IPS DF 4.7 (cell line): ENCODE data around the gene ENC1.

ENCODE experiments used
- DNase-seq: peaks from one replicate; pipeline ENCODE4 v3.0.0-alpha.2; 2013; ENCODE audit warnings: low spot score; ENCODE audit errors: extremely low read depth

The ENC1 gene

DNA sequence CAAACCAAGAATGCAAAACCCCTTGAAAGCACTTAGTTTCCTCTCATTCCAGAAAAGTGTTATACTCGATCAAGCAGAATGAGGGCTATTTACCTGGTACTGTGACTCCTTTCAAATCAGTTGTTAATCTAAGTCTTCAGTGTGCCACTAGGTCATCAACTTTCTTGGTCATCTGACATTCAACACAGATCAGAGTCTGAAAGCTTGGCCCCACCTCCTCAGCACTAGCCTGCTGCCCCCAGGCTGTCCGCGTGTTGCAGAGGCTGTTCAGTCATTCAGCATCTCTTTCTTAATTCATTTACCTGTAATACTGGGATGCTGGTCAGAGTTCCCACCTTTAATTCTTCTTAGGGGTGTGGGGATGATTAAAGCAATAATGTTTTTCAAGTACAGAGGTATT, 28.5 kb downstream of the ENC1 start:
- DNase-seq: no peak

DNA sequence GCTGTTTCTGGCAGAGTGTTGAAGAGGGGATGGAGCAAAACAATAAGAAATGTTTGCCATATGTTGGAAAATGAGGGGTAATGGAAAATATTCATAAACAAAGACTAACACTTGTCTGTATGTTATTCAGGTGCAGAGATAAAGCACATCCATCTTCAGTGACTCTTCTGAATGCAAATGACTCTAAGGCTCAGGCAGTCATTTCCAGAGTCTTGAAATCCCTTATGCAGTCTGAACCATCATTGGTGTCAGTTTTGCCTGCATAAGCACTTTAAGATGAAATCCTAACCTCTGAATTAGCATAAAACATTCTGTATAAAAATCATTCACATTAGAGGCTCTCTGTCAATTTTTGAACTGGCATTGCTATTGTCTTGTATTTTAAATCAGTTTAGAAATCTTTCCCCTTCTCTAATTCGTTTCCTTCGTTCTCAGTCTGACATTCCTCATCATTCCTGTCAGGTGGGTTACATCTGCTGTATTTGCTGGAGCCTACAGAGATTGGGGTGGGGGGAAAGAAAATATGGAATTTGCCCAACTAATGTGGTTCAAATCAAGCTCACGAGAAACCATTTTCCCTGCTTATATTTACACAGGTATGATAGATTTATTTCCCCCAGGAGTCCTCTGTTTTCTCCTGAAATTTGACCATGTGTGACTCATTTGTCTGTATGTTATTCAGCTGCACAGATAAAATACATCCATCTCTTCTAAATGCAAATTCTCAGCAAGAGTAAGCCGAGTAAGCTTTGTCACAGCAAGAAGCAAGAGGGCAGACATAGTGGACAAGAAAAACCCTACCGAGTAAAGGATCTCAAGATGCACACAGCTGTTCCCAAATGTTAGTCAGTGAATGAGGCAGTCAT, 31.6 kb downstream of the ENC1 start:
- DNase-seq: no peak

DNA sequence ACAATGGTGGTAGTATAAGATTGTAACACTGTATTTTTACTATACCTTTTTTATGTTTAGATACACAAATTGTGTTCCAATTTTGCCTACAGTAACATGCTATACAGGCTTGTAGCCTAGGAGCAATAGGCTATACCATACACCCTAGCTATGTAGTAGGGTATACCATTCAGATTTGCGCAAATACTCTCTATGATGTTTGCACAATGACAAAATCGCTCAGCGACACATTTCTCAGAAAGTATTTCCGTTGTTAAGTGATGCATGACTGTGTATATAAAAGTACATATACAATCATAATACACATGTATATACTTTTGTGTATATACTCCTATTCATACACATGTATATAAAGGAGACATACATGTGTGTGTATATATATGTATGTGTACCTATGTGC, 34.8 kb downstream of the ENC1 start:
- no peak for DNase-seq

DNA sequence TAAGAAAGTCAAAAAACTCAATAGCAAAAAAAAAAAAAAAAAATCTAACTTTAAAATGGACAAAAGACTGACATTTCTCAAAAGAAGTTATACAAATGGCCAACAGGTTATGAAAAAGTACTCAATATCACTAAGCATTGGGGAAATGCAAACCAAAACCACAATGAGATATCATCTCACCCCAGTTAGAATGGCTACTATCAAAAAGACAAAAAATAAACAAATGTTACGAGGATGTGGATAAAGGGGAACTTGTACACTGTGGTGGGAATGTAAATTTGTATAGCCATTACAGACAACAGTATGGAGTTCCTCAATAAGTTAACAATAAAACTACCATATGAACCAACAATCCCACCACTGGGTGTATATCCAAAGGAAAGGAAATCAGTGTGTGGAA, 37.2 kb downstream of the ENC1 start:
- DNase-seq: no peak

DNA sequence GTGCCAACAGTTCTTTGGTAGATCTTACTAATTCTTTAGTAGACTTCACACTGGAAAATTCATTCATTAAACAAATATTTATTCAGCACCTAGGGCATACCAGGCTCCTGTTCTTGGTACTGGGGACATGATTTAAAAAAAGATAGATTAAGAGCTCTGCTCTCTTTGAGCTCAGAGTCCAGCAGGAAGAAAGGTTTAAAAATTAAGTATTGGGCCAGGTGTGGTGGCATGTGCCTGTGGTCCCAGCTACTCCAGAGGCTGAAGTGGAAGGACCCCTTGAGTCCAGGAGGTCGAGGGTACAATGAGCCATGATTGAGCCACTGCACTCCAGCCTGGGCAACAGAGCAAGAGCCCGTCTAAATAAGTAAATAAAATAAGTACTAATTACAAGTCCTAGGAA, 41.4 kb downstream of the ENC1 start:
- DNase-seq: no peak

DNA sequence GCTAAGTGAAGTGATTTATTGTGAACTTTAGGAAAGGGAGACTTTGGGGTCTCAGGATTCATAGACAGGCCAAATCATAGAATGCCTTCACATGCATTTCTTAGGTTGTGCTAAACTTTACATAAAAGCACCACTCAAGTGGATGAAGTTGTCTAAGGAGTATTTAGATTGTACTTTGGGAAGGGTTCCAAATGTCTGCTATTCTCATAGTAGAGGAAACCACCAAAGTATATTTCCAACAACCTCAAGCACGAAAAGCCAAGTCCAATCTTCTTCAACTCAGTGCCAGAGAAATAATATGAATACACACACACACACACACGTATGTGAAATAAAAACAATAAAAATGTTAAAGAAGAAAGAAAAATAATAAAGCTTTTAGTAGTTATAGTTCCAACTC, 41.8 kb downstream of the ENC1 start:
- DNase-seq: no peak

DNA sequence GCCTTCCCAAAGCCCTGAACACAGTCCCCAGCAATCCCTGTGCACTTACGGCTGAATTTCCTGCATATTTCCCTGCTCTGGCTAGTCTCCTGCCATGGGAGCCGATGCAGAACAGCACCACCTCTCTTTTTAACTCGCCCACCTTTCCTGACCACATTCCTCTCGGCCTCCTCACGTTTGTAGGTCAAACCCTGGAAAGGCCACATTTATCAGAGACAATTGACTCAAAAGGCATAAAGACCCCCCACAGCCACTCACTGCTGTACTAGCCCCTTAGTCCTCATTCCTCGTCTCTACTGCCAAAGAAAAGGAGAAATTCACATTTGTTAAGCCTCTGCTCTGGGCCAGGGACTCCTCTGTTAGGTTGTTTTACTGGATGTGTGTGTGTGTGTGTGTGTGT, 43.6 kb downstream of the ENC1 start:
- peak; percentile 56 for DNase-seq

DNA sequence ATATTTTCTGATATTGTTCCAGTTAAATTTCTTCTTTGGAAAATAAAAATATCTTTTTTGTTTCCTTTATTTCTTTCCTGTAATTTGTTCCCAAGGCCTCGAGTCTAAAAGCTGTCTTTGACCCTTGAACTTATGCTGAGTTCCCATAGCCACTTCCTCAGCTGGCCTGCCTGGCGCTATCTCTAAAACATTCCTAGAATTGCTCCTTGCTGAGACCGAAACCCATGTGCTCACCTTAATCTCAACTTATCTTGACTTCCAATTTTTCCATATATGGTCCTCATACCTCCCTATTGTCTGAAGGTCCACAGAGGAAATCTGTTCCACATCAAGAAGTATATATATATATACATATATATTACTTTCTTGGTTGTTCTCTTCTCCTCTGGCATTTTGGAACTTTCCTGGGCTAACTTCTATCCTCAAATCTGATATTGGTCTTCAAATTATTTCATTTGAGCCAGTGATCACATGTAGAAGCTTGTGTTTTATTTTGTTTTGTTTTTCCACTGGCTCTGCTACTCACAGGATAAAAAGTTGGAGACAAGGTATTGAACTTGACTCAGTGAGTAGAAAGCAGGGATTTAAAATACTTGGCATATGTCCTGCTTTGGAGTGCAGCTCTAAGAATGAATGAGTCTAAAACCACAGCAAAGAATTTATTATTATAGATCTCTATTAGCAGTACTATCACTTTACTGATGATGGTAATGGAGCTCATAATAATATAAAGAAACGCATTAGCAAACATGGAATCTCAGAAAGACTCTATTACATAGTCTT, 45.2 kb downstream of the ENC1 start:
- DNase-seq: no peak

DNA sequence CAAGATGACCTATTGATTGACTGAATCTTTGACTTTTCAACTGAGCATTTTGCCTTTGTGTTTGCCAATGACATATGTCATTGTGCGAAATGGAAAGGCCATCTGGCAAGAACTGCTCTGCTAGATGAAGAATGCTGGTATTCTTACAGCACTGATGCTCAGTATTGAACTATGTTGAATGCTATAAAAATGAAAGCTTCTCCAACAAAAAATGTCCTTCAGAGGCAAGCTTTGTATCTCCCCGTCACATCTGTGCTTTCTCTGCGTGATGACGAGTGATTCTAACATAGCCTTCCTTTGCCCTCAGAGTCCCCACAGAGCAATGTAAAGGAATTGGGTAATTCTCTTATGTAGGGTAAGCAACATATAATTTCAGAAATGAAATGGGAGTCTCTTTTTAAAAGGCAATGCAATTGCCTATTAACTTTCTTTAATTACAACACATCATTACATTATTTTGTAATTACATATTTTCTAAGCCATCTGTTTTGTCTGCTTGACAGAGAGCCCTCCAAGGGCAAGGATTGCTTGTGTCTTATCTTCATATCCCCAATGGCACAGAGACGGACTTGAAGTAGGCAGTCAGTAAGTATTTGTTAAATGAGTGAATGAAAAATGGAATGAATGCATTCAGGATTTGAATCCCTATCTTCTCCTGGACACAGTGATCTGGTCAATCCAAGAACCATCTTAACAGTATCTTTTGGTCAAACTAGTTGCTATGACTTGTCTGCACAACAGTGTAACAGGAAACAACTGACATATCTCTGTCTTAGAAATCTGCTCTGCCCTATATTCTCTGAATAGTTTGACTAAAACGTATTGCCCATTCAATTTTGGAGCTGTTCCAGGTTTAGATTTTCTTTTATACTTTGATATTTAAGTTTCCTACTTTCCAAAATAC, 46.1 kb downstream of the ENC1 start:
- DNase-seq: no peak

DNA sequence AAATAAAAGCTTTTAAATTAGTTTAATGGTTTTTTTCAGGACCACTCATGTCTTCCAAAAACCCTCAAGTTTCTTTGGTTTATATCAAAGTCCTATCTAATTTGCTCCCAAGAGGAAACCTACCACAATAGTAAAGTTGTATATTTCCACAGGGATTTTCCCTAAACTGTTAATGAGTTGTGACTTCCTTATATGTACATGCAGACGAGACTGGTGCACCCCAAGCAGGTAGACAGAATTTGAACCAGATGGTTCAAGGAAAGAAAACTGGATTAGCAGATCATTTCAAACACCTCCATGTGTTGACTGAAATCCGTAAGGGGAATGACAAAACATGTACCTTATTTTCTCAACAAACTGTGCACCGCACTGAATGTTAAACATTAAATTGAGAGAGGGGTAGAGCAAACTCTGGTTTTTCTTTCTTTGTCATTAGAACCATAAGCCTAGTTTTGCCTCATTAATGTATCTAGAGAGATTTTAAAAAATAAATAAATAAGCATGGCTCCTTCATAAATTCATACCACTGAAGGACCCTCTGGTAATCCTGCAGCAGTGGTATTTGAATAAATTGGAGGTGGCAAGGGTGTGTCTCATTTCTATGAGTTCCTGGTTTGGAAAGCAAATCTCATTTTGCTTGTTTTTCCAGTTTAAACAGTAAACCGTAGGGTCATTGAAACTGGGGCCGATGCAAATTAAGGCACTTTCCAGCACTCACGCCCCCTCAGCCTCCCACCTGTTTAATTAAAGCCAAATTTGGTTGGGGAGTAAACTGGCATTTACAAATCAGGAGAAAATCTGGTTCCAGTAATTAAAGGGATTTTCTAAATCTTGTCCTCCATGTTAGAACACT, 51.1 kb downstream of the ENC1 start:
- no peak for DNase-seq

DNA sequence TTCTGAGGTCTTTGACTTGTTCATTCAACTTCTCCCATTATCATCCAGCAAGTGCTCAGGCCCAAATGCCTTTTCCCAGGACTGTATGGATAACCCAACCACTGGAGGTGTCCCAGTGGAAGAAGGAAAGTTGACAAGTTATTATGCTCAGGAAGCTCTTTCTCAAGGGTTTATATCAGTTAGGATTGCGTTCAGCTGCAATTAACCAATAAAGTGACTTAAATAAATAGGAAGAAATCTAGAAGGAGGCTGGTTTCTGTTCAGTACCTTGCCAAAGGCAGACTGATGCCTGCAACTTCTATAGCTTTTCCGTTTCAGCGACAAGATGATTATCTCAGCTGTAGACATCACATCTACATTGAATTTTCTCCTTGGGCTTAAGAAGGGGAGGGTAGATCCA, 52.1 kb downstream of the ENC1 start:
- no peak for DNase-seq

DNA sequence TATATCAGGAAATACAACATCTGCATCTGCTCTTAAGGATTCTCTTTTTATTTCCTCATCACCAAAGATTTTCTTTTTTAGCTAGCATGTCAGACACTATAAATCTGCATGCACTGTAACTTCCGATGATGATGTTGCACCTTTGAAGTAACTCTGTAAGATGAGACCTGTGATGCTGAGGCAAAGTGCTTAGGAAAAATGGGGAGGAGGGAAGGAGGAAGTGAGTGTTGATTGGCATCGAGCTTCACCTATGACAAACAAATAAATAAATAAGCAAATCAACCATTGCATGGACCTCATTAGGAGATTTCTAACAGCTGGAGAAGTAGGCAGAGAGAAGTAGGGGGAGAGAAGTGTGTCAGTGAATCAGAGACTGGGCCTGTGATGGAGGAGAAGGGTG, 52.6 kb downstream of the ENC1 start:
- DNase-seq: no peak

DNA sequence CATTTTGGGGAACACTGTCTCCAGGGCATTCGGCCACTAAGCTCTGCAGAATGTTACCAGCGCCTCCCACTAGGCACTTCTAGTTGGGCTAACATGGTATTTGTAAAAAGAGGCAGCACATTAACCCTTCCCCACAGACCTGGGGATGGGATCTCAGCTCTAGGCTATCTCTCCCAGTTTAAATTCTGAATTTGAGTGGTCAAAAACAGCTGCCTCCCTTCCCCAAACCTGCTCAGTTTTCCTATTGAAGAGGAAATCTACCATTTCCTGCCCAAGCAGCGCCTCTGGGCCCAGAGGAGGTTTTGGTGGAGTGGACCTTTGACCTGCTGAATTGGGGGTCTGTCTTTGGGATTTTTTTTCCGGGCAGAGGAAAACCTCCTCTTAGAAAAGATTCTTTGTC, 53.2 kb downstream of the ENC1 start:
- DNase-seq: no peak

DNA sequence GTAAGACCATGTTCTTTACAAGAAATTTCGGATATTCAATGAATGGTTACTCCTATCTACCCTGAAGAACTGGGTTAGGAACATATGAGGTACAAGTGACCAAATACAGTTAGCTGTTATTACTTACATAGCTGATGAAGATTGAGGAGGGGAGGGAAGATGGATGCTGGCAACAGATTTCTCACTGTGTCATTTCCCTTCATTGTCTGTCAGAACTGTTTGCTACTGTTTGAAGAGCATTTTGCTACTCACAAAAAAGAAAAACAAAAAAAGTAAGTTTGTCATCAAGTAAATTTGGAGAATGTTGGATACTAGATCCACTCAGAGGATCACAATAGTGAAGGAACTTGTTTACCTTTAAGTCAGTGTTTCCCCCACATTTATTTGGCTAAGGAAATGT, 53.7 kb downstream of the ENC1 start:
- DNase-seq: no peak

DNA sequence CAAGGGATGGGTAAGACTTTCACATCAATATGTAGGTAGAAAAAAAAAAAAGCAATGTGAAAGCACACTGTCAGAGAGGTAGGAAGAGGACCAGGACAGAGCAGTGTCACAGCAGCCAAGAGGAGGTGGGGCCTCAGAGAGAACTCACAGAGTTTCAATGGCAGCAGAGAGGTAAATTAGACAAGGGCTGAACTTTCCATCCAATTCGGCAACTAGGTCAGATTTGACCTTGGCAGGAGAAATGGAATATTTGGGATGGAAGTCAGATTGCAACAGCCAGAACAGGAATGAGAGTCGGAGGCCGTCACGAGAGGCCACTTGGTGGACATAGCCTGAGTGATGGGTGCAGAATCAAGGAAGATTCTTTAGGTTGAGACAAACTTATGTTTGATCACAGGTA, 57.7 kb downstream of the ENC1 start:
- DNase-seq: no peak

DNA sequence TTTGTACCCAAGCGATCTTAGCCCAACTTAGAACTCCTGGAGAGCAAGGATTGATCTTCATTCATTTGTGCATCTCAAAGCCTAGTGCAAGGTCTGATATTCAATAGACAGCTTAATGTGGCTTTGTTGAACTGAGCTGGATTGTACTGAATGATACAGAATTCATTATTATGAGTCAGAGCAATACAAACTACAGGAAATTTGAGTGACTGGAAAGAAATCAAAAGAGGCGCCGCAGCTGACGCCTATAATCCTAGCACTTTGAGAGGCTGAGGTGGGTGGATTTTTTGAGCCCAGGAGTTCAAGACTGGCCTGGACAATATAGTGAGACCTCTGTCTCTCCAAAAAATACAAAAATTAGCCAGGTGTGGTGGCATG, 58.6 kb downstream of the ENC1 start:
- DNase-seq: no peak

DNA sequence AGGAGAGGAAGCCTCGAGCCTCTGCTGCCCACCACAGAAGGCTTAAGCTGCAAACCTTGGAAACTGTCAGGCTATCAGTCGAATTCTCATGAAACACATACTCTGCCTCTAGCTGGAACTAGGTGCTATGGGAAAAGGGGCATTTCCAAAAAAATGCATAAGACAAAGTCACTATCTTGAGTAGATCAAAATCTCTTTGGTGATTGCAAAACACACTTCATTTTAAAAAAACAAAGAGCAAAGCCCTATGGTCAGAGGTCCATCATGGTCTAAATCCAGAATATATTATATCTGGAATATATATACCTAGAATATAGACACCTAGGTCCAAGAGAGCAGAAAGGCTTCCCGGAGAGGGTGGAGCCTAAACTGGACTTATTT, 59.8 kb downstream of the ENC1 start:
- no peak for DNase-seq

DNA sequence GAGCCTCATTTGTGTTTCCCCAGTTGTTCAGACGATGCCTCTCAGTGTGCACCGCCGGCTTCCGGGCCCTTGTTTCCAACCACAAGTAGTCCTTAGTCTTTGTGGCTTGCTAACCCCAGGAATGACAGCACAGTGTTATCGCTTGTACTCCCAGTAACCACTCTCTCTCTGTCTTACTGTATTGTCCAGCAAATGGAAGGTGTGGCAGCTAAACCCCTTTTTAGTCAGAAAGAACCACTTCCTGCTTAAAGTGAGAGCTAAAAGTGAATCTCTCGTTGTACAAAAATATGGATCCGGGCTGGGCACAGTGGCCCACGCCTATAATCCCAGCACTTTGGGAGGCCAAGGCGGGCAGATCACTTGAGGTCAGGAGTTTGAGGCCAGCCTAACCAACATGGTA, 61.3 kb downstream of the ENC1 start:
- DNase-seq: no peak

DNA sequence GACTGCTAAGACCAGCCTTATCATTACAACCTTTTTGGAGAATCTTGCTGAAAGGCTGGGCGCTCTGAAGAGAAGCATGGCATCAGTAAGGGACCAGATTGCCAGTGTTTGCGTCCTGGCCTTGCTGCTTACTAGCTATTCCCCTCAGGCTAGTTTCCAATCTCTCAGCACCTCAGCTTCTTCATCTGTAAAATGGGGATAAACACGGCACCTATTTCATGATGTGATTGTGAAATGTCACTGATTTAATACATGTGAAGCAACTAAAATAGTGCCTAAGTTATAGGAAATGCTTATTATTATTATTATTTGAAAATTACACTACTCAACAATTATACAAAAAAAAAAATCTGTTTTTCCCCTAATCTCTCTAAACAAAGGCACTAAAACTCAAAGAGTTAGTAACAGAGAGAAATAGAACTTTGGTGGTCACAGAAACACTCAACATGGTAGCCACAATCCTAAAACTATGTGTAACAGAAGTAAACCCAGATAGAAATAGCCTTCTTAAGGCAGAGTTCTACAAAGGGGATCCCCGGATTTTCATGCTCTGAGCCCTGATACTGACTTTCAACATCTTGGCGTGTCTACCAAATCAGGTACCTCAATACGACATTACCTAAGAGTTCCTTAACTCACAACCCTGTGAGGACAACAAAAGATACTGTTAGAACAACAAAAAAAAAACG, 62.0 kb downstream of the ENC1 start:
- DNase-seq: no peak
